GM23338 (cell line): Measurements from ENCODE around the gene MRPL32.

Experiments
- CREB1 ChIP-seq: fragments of 250-450 bp; sonication (Bioruptor Pico); IDR thresholded peaks from 2 replicates; pipeline ENCODE4 v1.5.0; 2020; ENCODE audit warnings: low read depth, mild to moderate bottlenecking, moderate library complexity
- EZH2 ChIP-seq: fragments of 200-600 bp; sonication (generic); IDR thresholded peaks from one replicate; pipeline ENCODE4 v1.8.0; 2017; ENCODE audit warnings: antibody characterized with exemption, mild to moderate bottlenecking, low read depth; ENCODE audit not compliant: unreplicated experiment
- EZH2phosphoT487 ChIP-seq: fragments of 200-600 bp; sonication (generic); IDR thresholded peaks from one replicate; pipeline ENCODE4 v1.8.1; 2018; ENCODE audit warnings: antibody characterized with exemption; ENCODE audit not compliant: unreplicated experiment
- JUNB ChIP-seq: IDR thresholded peaks from one replicate; pipeline ENCODE4 v1.6.1; 2016; ENCODE audit warnings: antibody characterized with exemption; ENCODE audit not compliant: unreplicated experiment
- NANOG ChIP-seq: IDR thresholded peaks from 2 replicates; pipeline ENCODE4 v1.6.1; 2016; ENCODE audit warnings: antibody characterized with exemption, borderline replicate concordance
- POLR2AphosphoS5 ChIP-seq: IDR thresholded peaks from 2 replicates; pipeline ENCODE4 v1.6.1; 2016; ENCODE audit warnings: antibody characterized with exemption, low read depth
- STAT1 ChIP-seq: IDR thresholded peaks from one replicate; pipeline ENCODE4 v1.6.1; 2016; ENCODE audit warnings: antibody characterized with exemption; ENCODE audit not compliant: unreplicated experiment
- TF ChIP-seq, protein P1 (sequence below), 2 experiments: fragments of 200-600 bp in 1 of 2; sonication (generic) in 1 of 2; conservative IDR thresholded peaks; 2 replicates each; pipeline versions ENCODE4 v1.5.1 to v1.6.1; 2016 to 2017; ENCODE audit warnings: antibody characterized with exemption in 2 of 2, low read depth in 2 of 2, mild to moderate bottlenecking in 2 of 2, moderate library complexity in 1 of 2
- TF ChIP-seq, protein P2 (sequence below): IDR thresholded peaks from one replicate; pipeline ENCODE4 v1.6.1; 2018; ENCODE audit warnings: antibody characterized with exemption; ENCODE audit not compliant: unreplicated experiment
- TF ChIP-seq, protein P3 (sequence below): IDR thresholded peaks from 2 replicates; pipeline ENCODE4 v1.6.1; 2016; ENCODE audit warnings: antibody characterized with exemption

DNA sequence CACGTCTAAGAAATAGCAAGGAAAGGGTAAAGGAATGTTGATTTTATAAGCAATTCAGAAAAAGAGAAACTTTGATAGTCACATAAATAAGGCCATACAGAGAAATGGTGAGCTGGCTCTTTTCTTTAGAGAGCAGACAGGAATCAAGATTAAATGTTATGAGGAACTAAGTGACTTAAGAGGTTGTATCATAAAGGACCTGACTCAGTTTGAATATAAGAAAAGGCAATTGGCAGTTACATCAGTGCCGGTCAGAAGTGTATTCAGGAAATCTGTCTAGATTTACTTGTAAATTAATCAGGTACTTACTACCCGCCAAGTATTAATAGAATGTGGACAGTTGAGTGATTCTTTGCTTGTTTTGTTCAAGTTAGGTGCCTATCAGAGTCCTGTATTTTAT lies 2.1 kb downstream of the MRPL32 start:
- TF ChIP-seq, protein P1, sequence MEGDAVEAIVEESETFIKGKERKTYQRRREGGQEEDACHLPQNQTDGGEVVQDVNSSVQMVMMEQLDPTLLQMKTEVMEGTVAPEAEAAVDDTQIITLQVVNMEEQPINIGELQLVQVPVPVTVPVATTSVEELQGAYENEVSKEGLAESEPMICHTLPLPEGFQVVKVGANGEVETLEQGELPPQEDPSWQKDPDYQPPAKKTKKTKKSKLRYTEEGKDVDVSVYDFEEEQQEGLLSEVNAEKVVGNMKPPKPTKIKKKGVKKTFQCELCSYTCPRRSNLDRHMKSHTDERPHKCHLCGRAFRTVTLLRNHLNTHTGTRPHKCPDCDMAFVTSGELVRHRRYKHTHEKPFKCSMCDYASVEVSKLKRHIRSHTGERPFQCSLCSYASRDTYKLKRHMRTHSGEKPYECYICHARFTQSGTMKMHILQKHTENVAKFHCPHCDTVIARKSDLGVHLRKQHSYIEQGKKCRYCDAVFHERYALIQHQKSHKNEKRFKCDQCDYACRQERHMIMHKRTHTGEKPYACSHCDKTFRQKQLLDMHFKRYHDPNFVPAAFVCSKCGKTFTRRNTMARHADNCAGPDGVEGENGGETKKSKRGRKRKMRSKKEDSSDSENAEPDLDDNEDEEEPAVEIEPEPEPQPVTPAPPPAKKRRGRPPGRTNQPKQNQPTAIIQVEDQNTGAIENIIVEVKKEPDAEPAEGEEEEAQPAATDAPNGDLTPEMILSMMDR (conservative IDR thresholded peaks at IDR 0.05; ENCODE audit: low read depth in 2 of 2): no peak
- TF ChIP-seq POLR2AphosphoS5 (no peak), EZH2 (no peak), JUNB (no peak), CREB1 (CRISPR knock-in tag) (no peak), EZH2phosphoT487 (no peak), STAT1 (no peak), NANOG (no peak)
- TF ChIP-seq, protein P2, sequence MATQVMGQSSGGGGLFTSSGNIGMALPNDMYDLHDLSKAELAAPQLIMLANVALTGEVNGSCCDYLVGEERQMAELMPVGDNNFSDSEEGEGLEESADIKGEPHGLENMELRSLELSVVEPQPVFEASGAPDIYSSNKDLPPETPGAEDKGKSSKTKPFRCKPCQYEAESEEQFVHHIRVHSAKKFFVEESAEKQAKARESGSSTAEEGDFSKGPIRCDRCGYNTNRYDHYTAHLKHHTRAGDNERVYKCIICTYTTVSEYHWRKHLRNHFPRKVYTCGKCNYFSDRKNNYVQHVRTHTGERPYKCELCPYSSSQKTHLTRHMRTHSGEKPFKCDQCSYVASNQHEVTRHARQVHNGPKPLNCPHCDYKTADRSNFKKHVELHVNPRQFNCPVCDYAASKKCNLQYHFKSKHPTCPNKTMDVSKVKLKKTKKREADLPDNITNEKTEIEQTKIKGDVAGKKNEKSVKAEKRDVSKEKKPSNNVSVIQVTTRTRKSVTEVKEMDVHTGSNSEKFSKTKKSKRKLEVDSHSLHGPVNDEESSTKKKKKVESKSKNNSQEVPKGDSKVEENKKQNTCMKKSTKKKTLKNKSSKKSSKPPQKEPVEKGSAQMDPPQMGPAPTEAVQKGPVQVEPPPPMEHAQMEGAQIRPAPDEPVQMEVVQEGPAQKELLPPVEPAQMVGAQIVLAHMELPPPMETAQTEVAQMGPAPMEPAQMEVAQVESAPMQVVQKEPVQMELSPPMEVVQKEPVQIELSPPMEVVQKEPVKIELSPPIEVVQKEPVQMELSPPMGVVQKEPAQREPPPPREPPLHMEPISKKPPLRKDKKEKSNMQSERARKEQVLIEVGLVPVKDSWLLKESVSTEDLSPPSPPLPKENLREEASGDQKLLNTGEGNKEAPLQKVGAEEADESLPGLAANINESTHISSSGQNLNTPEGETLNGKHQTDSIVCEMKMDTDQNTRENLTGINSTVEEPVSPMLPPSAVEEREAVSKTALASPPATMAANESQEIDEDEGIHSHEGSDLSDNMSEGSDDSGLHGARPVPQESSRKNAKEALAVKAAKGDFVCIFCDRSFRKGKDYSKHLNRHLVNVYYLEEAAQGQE: no peak
- TF ChIP-seq, protein P3, sequence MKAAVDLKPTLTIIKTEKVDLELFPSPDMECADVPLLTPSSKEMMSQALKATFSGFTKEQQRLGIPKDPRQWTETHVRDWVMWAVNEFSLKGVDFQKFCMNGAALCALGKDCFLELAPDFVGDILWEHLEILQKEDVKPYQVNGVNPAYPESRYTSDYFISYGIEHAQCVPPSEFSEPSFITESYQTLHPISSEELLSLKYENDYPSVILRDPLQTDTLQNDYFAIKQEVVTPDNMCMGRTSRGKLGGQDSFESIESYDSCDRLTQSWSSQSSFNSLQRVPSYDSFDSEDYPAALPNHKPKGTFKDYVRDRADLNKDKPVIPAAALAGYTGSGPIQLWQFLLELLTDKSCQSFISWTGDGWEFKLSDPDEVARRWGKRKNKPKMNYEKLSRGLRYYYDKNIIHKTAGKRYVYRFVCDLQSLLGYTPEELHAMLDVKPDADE: no peak
